GM21390 (cell line): Measurements from ENCODE around the gene MYL3.
"Not testable (repeated sequence)": the region's sequence is repeated elsewhere in the genome, so short reads cannot be mapped to it uniquely, and the experiment has no call there.

Experiments used
- ATAC-seq: cut with Tn5 transposase; IDR thresholded peaks from one replicate; pipeline ENCODE4 v1.9.1; 2021; ENCODE audit not compliant: unreplicated experiment

The MYL3 gene

DNA sequence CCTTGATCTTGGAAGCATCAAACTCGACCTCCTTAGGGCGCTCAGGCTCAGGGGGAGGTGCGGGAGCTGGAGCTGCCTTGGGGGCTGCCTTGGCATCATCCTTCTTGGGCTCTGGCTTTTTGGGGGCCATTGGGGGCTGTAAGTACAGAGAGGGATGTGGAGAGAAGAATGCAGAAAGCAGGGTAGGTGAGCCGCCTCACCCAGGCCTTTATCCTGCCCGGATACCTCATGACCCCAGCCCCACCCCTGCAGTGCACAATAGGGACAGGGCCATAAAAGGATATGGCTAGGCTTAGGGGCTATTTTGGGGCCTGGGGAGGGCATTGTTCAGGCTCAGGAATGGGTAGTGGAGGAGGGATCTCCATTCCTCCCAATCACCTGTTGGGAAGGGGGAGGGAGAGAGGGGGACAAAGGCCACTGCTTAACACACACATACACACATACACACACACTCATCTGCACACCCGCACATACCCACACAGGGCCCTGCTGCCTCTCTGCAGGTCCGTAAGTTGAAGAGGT lies at the start of gene MYL3:
Gene MYL3 (minus strand): TSS at position 184 of the 522 bp plus-strand sequence. CDS start 54 bp downstream, at position 130.
- ATAC-seq: no peak

DNA sequence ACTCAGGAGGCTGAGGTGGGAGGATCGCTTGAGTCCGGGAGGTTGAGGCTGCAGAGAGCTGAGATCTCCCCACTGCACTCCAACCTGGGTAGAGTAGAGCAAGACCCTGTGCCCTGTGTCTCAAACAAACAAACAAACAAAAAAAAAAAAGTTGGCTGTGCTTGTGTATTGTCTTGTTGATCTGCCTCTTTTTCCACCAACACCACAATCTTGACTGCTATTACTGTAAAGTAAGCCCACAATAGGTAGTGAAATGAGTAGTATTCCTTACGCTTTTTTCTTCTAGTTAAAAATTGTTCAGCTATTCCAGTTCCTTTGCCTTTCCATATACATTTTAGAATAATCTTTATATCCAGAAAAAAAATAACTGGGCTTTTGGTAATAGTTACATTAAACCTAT lies 49.7 kb upstream of the MYL3 start:
- no peak for ATAC-seq

DNA sequence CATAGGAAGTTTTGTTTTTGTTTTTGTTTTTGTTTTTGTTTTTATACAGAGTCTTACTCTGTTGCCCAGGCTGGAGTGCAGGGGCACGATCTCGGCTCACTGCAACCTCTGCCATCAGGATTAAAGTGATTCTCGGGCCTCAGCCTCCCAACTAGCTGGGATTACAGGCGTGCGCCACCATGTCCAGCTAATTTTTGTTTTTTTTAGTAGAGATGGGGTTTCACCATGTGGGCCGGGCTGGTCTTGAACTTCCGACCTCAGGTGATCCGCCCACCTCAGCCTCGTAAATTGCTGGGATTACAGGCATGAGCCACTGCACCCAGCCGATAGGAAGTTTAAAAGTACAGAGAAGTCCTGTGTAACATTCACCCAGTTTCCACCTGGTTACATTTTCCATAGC lies 47.7 kb upstream of the MYL3 start:
- not testable (repeated sequence) for ATAC-seq

DNA sequence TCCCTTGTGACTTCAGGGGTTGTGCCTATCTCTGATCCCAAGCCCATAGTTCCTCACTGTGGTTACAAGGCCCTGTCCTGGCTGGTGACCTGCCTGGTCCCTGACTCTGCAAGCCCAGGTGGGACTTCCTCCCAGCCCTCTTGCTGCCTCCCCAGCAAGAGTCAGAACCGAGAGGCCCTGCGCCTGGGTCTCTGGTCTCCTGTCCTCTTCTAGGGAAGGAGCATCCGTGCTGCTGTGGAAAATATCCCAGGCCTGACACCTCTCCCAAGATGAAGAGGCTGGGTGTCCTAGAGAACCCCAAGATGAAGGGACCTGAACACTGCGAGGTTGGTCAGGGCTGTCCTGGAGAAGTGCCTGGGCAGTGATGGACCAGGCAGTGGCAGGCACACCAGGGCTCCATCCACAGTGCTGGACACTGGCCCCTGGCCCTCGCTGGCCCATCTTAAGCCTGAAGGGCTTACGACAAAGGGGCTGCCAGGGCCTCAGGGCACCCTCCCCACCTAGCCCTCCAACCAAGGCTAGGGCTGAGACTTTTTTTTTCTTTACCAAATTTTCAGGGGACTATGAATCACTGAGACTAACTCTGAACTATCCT lies 47.0 kb upstream of the MYL3 start:
- no peak for ATAC-seq

DNA sequence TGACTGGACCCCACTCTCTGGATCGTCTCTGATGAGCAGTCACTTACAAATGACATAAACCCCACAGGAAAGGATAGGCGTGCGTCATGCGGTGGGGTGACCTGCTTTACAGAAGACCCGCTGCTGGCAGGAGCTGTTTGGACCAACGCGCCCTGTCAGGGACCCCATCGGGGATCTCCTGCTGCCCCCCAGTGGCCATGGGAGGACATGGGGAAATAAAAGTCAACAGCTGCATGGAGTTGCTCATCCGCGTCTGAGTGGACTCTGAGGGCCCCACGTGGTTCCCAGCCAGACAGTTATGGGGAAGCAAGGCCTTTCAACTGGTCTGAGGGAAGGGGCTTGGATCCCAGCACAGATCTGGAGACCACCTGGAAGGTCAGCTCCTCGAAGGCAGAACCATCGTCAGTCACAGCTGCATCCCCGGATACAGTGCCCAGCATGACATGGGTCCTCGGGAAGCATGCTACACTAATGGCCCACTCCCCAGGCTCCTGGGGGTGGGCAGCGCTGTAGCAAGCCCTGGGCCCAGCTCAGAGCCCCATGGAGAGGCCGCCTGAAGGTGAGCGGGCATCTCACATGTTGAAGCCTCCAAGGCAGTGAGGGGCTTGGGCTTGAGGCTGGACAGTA lies 46.4 kb upstream of the MYL3 start:
- no peak for ATAC-seq

DNA sequence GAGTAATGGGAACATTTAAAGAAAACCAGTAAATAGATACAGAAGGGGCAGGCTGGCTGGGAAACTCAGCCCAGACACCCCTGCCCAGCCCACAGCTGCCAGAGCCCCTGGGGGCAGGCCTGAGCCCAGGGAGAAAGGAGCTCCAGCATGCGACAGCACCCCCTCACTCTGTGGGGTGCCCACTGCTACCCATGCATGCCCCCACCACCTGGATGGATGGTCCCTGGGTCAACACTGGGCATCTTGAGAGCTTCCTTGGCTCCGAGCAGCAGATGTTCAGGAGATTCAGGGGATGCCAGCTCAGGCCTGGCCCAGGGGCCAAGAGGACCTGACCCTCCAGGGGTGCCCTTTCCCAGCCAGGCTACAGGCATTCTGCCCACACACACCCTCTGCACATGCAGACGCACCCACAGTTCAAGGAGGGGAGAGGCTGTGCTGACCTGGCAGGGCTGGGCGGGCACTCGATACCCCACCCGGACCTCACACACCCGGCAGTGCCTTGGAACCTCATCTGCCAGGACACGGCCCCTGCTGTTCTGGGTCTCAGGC lies 45.8 kb upstream of the MYL3 start:
- no peak for ATAC-seq

DNA sequence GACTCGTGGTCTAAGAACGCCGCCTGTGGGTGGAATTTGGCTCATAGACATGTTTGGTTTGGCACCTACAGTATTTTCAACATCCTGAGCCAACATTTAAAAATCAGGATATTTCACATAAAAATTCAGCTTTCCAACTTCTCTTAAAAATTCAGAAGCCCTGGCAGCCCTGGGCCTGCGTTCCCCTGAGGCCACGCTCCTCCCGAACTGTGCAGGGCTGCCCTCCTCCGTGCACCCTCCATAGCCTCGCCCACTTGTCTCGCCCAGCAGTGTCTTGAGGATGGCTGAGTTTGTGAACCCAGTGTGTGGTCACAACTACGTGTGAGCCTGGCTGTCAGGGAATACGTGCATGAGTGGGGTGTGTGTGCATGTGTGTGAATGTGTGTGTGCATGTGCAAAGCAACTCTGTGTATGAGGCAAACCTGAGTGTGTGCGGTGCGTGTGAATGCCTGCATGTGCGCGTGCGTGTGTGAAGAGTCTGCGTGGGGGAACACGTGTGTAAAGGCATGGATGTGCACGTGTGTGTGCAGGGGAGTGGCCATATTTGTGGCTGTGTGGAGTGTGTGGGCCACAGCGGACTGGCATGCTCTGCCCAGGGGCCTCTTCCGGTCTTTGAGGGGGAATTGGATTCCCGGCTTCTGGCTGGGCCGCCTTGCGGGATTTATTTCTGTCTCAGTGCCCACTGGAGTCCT lies 45.2 kb upstream of the MYL3 start:
- no peak for ATAC-seq

DNA sequence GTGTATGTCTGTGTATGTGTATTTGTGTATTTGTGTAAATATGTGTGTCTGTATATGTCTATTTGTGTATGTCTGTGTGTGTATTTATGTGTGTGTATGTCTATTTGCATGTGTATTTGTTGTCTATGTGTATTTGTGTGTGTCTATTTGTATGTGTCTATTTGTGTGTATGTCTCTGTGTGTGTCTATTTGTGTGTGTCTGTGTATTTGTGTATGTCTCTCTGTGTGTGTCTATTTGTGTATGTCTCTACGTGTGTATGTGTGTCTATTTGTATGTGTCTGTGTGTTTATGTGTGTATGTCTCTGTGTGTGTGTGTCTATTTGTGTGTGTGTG lies 44.7 kb upstream of the MYL3 start:
- no peak for ATAC-seq

DNA sequence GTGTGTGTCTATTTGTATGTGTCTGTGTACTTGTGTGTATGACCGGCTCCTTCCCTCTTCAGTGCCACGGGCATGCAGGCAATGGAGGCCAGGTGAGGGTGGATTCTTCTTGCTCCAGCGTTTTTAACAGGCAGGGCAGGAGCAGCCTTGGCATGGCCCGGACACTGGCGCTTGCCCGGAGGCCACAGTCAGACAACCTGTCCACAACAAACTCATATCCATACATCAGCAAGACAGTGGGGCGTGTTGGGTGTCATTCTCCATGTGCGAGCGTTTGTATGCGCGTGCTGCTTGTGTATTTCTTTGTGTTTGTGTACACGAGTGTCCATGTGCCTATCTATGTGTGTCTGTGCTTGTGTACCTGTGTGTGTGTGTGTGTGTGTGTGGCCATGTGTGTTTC lies 44.0 kb upstream of the MYL3 start:
- no peak for ATAC-seq

DNA sequence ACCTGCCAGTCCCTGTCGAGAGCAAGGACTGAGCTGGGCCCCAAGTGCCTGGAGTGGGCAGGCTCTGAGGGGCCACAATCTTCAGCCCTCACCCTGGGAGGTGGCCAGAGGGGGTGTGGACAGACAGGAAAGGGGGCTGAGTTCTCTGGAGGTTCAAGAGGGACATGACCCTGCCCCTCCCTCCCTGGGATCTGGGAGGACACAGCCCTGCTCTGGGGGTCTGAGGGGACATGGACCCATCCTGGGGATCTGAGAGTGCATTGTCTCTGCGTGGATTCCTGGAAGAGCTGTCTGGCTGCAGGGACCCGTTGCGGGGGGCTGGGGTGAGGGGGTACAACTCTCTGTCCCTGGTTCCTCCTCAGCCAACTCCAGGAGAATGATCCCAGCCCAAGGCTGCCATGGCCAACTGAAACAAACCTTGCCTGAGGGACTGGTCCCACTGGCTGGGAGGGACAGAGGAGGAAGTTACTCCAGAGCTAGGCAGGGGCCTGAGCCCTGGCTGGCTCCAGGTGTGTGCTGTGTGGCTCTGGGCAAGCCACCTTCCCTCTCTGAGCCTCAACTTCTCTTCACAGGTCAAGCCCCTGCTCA lies 43.3 kb upstream of the MYL3 start:
- no peak for ATAC-seq

DNA sequence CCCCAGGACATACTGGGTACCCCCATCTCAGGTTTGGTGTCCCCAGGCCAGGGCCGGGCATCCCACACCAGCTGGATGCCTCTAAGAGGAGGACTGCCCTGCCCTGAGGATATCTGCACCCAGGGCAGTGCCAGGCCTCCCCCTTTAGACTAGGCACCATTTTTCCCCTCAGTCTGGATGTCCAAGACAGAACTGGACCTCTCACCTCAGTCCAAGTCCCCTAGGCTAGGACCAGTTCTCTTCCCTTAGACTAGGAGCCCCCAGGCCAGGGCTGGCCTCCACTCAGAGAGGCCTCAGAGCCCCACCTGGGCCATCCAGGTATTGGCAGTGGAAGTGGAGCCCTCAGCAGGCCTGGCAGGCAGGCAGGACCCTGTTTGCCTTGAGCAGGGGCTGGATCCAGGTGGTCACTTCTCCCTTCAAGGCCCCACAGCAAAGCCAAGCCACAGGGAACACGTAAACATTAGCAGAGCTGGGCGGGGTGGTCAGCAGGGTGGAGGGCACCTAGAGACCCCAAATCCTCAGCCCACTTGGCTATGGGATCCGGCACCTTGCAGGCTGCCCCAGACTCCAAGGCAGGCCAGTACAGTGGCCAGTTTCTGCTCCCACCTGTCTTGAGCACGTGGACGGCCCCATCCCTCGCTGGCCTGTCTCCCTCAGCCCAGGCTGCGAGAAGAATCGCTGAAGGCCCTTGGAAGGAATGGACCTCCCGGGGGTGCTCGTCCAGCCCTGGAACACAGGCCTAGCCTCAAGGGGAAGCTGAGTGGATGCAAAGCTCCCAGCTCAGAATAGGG lies 42.6 kb upstream of the MYL3 start:
- no peak for ATAC-seq

DNA sequence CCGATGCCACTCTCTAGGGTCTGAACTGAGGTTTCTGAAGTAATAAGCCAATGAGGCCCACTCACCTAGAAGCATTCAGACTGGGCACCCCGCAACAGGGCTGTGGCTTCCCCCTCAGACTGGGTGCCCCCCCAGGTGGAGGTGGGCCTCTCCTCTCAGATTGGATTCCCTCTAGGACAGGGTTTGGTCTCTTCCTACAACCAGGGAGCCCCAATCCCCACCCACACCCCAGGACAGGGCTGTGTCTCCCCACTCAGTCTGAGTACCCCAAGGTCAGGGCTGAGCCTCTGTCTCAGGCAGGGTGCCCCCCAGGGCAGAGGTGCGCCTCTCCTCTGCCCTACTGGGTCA lies 41.9 kb upstream of the MYL3 start:
- no peak for ATAC-seq

DNA sequence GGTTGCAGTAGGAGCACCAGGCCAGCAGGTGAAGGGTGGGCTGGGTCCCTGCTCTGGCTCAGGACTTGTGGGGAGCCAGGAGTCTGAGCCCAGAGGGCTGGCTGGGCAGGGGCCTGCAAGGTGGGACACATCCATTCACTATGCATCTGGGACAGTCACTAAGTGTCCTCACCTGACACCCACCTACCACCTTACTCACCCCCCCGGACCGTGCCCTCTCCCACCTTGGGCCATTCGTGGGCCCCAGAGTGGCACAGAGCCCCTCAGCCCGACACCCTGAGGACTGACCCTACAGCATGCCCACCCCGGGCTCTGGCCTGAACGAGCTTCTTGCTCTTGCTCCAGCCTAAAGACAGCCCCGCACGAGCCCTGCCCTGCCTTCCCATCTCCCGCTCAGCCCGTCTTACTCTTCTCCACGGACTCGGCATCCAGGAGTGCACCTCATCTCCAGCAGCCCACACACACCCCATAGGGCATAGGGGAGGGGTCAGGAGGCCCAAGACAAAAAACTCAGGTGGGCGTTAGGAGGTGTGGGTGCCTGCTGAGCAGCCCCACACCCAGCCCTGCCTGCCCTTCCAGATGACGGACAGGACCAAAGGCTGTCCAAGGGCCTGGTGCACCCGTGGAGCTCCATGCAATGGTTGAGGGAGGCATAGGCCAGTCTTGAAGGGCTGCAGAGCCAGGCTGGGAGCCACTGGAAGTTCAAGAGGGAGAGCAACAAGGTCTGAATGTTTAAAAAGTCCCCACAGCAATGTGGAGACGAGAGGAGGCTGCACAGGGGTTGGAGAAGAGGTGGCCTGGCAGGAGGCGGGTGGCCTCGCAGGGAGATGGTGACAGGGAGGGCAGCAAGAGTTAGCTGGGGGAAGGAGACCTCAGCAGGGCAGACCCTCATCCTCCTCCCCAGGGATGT lies 41.3 kb upstream of the MYL3 start:
- ATAC-seq: no peak

DNA sequence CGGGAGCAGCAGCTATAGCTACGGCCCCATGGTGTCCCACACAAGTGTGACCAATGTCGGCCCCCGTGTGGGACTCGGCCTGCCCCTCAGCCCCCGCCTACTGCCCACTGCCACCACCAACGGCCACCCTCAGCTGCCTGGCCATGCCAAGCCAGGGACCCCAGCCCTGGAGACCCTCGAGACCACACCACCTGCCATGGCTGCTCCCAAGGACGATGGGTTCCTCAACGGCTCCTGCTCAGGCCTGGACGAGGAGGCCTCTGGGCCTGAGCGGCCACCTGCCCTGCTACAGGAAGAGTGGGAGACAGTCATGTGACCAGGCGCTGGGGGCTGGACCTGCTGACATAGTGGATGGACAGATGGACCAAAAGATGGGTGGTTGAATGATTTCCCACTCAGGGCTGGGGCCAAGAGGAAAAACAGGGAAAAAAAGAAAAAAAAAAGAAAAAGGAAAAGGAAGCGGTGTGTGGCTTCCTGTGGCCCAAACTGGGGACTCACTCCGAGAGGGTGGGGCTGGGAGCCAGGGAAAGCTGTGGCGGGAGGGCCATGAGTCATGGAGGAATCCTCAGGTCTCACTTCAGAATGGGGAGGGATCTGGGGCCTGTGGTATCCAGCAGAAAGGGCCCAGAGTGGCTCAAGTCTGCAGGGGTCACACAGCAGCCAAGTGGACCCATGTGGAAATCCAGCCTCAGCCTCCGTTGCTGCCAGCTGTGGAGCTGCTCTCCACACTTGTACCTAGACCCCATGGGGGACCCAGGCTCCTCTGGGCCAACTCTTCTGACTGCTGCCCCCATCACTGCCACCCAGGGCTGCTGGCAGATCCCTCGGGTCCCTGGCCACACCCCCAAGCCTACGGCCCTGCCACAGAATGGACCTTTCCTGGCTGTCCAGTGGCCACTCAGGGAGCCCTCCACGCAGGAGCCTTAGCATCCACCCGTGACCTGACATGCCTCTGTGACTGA lies 40.4 kb upstream of the MYL3 start:
- no peak for ATAC-seq

DNA sequence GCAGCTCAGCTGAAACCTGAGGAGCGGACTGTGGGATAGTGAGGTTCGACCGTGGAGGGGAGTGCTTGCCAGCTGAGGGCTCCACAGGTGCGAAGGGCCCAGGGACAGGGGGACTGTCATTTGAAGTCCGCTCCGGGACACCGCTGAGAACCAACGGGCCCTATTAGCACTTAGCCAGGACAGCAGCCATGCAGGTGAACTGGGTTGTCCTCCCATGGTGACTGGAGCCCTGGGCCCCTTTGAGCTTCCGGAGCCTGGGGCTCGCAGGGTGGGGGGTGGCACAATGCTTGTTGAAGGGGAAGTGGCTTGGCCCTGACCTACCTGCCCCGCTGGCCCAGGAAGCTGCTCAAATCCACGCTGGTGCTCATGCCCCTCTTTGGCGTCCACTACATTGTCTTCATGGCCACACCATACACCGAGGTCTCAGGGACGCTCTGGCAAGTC lies 39.0 kb upstream of the MYL3 start:
- ATAC-seq: no peak

DNA sequence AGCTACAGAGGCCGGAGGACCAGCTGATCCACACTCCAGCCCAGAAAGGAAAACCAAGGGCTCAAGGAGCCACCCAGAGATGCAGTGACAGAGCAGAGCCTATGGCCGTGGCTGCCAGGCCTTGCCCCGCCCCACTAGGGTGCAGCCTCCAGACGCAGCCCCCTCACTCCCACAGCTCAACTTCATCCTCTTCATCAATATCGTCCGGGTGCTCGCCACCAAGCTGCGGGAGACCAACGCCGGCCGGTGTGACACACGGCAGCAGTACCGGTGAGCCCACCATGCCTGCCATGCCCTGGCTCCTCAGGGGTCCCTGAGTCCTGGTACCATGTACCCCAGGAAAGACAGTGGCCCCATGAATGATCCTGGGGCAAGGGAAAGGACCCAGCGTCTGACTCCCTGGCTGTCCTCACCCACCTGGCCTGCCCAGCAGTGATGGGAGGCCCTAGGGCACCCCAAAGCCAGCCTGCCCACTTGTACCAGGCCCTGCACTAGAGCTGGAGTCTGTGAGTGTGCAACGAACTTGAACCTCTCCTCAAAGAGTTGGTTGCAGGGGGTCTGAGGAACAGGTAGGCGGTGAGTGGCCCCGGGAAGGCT lies 38.4 kb upstream of the MYL3 start:
- ATAC-seq: no peak

DNA sequence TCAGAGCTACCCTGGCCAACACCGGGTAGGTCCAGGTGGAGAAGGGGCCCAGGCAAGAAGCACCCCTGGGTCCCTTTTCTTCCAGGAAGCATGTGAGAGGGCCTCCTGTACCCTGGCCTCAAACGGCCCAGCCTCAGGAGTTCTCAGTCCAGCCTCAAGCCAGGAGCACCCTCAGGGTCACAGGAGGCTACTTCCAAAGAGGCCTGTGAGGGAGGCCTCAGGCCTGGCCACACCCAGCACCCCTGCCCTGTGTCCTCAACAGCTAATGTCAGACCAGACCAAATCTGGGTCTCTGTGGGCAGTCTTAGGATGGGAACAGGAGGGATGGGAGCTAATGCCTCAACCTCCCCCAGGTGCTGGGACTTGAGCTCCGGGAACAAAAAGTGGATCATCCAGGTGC lies 37.8 kb upstream of the MYL3 start:
- ATAC-seq: no peak

DNA sequence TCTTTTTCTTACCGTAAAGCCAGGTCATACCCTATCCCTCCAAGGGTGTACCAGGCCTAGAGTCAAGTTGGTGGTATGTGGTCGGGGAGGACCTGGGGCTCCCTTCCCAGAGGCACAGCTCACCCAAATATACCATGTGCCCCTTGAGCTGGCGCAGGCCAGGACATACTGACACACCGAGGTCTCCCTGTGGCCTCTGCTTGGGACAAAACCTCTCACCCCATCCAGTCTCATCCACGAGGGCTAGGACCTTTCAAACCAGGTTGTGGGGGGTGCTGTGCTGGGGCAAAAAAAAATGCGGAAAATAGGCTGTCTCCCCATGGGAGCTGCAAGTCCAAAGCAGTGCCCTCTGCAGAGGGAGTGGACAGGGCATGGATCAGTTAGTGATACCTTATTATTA lies 37.1 kb upstream of the MYL3 start:
- ATAC-seq: no peak

DNA sequence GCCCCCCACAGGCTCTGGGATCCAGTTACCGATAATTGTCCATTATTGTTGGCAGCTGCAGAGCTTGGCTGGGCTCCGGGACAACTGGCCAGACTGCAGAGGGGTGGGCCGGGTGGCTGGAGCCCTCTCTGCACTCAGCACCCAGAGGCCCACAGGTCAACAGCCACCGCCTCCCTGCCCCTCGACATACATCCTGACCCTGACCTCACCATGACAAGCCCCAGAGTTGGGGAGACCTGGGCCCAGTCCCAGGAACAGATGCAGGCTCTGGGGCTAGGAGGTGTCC lies 36.7 kb upstream of the MYL3 start:
- no peak for ATAC-seq
